IPS DF 4.7 (cell line): ENCODE measurements around the gene ZNF497.
"Not testable (repeated sequence)": the region's sequence is repeated elsewhere in the genome, so short reads cannot be mapped to it uniquely, and the experiment has no call there.

Experiments
- DNase-seq: peaks from one replicate; pipeline ENCODE4 v3.0.0-alpha.2; 2013; ENCODE audit warnings: low spot score; ENCODE audit errors: extremely low read depth

Gene ZNF497

GRCh38 chr19:58310685-58311084 is 51.9 kb downstream of the ZNF497 start:
- DNase-seq: not testable (repeated sequence)

DNA sequence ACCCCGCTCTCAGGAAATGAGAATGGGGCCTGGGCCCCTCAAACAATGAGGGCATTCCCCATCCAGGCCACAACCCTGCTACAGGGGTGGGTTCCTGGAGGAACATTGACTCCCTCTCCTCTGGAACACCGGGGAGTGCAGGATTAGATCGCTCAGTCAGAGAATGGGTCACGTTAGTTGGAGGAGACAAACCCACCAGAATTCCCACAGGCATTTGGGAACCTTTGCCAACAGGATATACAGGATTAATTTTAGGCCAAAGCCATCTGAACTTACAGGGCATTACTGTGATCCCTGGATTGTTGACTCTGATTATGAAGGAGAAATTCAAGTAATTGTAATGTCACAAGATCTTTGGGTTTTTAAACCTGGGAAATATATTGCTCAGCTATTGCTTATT is 54.8 kb downstream of the ZNF497 start:
- DNase-seq: no peak

- no peak for DNase-seq
Measured at GRCh38 chr19:58305932-58306323, 56.6 kb downstream of the ZNF497 start.

- no peak for DNase-seq
Measured at GRCh38 chr19:58305065-58305931, 57.3 kb downstream of the ZNF497 start, which contains the start of gene ERVK3-1. Gene ERVK3-1, plus strand, starts transcription at chr19:58305377. Its CDS starts 6,792 bp downstream, at chr19:58312169.

DNA sequence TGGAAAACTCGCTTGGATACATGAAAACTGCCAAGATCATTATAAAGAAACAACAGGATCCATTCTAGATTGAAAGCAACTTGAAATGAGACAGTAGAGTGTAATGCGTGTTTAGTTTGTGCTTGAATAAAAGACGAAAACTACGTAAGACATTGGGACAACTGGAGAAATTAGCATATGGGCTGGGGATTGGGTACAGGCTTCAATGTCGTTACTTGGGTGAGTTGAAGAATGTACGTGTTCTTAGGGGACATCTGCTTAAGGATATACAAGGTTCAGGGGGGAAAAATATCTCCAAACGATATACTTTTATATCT is 57.8 kb downstream of the ZNF497 start:
- DNase-seq: no peak
